ENCODE data around the gene SMAD9.

DNA sequence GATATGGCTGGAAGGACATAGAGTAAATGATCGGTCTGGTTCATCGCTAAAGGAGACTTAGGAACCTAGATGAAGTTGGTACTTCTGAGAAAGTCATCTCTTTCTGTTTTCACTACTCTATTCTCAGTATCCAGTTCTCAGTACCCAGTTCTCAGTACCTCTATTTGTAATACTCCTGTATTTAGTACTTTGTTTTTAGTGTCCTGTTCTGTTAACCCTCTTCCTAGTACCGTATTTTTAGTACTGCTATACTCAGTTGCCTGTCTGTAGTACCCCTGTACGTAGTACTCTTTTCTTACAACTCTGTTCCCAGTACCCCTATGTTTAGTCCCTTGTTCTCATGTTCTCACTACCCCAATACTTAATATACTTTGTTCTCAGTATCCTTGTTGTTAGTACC, 99.8 kb downstream of the SMAD9 start:
- TF ChIP-seq, protein P1, sequence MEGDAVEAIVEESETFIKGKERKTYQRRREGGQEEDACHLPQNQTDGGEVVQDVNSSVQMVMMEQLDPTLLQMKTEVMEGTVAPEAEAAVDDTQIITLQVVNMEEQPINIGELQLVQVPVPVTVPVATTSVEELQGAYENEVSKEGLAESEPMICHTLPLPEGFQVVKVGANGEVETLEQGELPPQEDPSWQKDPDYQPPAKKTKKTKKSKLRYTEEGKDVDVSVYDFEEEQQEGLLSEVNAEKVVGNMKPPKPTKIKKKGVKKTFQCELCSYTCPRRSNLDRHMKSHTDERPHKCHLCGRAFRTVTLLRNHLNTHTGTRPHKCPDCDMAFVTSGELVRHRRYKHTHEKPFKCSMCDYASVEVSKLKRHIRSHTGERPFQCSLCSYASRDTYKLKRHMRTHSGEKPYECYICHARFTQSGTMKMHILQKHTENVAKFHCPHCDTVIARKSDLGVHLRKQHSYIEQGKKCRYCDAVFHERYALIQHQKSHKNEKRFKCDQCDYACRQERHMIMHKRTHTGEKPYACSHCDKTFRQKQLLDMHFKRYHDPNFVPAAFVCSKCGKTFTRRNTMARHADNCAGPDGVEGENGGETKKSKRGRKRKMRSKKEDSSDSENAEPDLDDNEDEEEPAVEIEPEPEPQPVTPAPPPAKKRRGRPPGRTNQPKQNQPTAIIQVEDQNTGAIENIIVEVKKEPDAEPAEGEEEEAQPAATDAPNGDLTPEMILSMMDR (conservative IDR thresholded peaks at IDR 0.05; ENCODE audit: low read depth, low read length) = no peak
- TF ChIP-seq EZH2phosphoT487 (IDR thresholded peaks at IDR 0.05; ENCODE audit: borderline replicate concordance, low read length) = no peak
